Activated CD8-positive, alpha-beta memory T cell treated with anti-CD3 and anti-CD28 coated beads, Interleukin-2, amount 50 U/mL, for 24 hours (primary cell): ENCODE data around the gene GRK5.

Source experiments
- DNase-seq: peaks from one replicate; pipeline ENCODE4 v3.0.0-alpha.2; 2020; ENCODE audit errors: extremely low read depth

Gene GRK5

GRCh38 chr10:119404719-119405519, 197.5 kb downstream of the GRK5 start:
- no peak for DNase-seq

GRCh38 chr10:119405520-119405807, 198.1 kb downstream of the GRK5 start:
- DNase-seq = no peak

- DNase-seq = no peak
Observed at GRCh38 chr10:119406137-119406536, 198.8 kb downstream of the GRK5 start.

GRCh38 chr10:119406601-119407253, 199.4 kb downstream of the GRK5 start:
- DNase-seq = no peak

GRCh38 chr10:119407254-119407777, 199.9 kb downstream of the GRK5 start:
- no peak for DNase-seq

GRCh38 chr10:119408072-119408471, 200.7 kb downstream of the GRK5 start:
- DNase-seq = no peak

GRCh38 chr10:119408969-119409371, 201.6 kb downstream of the GRK5 start:
- no peak for DNase-seq

- no peak for DNase-seq
Observed at GRCh38 chr10:119409385-119409784, 202.0 kb downstream of the GRK5 start.

GRCh38 chr10:119409906-119410305, 202.5 kb downstream of the GRK5 start:
- no peak for DNase-seq

GRCh38 chr10:119410361-119411116, 203.2 kb downstream of the GRK5 start:
- no peak for DNase-seq

GRCh38 chr10:119412244-119413092, 205.1 kb downstream of the GRK5 start:
- no peak for DNase-seq

GRCh38 chr10:119413093-119413453, 205.7 kb downstream of the GRK5 start:
- no peak for DNase-seq

GRCh38 chr10:119413471-119414080, 206.2 kb downstream of the GRK5 start:
- DNase-seq = no peak

GRCh38 chr10:119414081-119414611, 206.8 kb downstream of the GRK5 start:
- DNase-seq = no peak

- DNase-seq = no peak
Observed at GRCh38 chr10:119415121-119415520, 207.8 kb downstream of the GRK5 start.

GRCh38 chr10:119415536-119416503, 208.4 kb downstream of the GRK5 start:
- no peak for DNase-seq

GRCh38 chr10:119416855-119417254, 209.5 kb downstream of the GRK5 start:
- peak; percentile 20 for DNase-seq

- DNase-seq = no peak
Observed at GRCh38 chr10:119417852-119418251, 210.5 kb downstream of the GRK5 start.

GRCh38 chr10:119418362-119418761, 211.0 kb downstream of the GRK5 start:
- DNase-seq = no peak

- no peak for DNase-seq
Observed at GRCh38 chr10:119419931-119420330, 212.6 kb downstream of the GRK5 start.
